Measurements from ENCODE around the gene MAB21L2.

- no peak for TF ChIP-seq ZNF561 (tag by site-specific recombination; IDR thresholded peaks at IDR 0.05; ENCODE audit: borderline replicate concordance)
- no peak for TF ChIP-seq CTCF (tag by site-specific recombination; IDR thresholded peaks at IDR 0.05)
- TF ChIP-seq ZBTB8A (tag by site-specific recombination; IDR thresholded peaks at IDR 0.05), result no peak
- no peak for TF ChIP-seq ZNF658 (tag by site-specific recombination; IDR thresholded peaks at IDR 0.05)
- no peak for TF ChIP-seq KLF10 (tag by site-specific recombination; IDR thresholded peaks at IDR 0.05)
- no peak for TF ChIP-seq ZNF76 (tag by site-specific recombination; IDR thresholded peaks at IDR 0.05; ENCODE audit: borderline replicate concordance, low read depth)
- TF ChIP-seq ZNF221 (tag by site-specific recombination; IDR thresholded peaks at IDR 0.05; ENCODE audit: borderline replicate concordance), result no peak
- no peak for TF ChIP-seq ZNF174 (tag by site-specific recombination; IDR thresholded peaks at IDR 0.05)
- TF ChIP-seq TCF7L2 (IDR thresholded peaks at IDR 0.05; ENCODE audit: borderline replicate concordance, low read depth, low read length), result no peak
These were observed at the start of gene MAB21L2 for GRCh38 chr4:150582146-150582872.

All from HEK293 (cell line).